Endodermal cell (in vitro differentiated cells): ENCODE measurements around the gene ST8SIA2. TPM values are rescaled to one million over a fixed set of nuclear protein-coding genes. Genes with fewer than 3 reads are reported as not detected.

Source experiments
- DNase-seq: peaks from one replicate; pipeline ENCODE4 v3.0.0-alpha.2; 2017
- H3K27ac ChIP-seq: 2 replicates; pipeline ENCODE4 v1.5.1; 2013; ENCODE audit warnings: mild to moderate bottlenecking, low read depth, low read length, moderate library complexity
- H3K27me3 ChIP-seq: 2 replicates; pipeline ENCODE4 v1.6.1; 2013; ENCODE audit warnings: mild to moderate bottlenecking, low read length, moderate library complexity; ENCODE audit not compliant: insufficient read depth, control insufficient read depth, poor library complexity, severe bottlenecking
- H3K36me3 ChIP-seq: 2 replicates; pipeline ENCODE4 v1.7.0; 2013; ENCODE audit warnings: mild to moderate bottlenecking, low read length, moderate library complexity; ENCODE audit not compliant: control insufficient read depth, insufficient read depth
- H3K4me1 ChIP-seq: one replicate; pipeline ENCODE4 v1.7.0; 2013; ENCODE audit warnings: low read length; ENCODE audit not compliant: control insufficient read depth, insufficient read depth
- H3K4me3 ChIP-seq: 2 replicates; pipeline ENCODE4 v1.5.1; 2013; ENCODE audit warnings: mild to moderate bottlenecking, low read length, moderate library complexity
- H3K9ac ChIP-seq: 2 replicates; pipeline ENCODE4 v1.6.1; 2013; ENCODE audit warnings: mild to moderate bottlenecking, low read length, moderate library complexity; ENCODE audit not compliant: poor library complexity, severe bottlenecking; ENCODE audit errors: extremely low read depth
- H3K9me3 ChIP-seq: 2 replicates; pipeline ENCODE4 v1.6.1; 2013; ENCODE audit warnings: mild to moderate bottlenecking, low read length, moderate library complexity; ENCODE audit not compliant: control insufficient read depth
- H3K27ac Mint-ChIP-seq: 2 replicates; pipeline ENCODE4 v1.8.0; 2020; ENCODE audit warnings: mixed read lengths
- H3K27me3 Mint-ChIP-seq: 2 replicates; pipeline ENCODE4 v1.8.0; 2021; ENCODE audit warnings: mild to moderate bottlenecking, mixed read lengths; ENCODE audit not compliant: insufficient read depth
- H3K36me3 Mint-ChIP-seq: 2 replicates; pipeline ENCODE4 v1.8.0; 2020; ENCODE audit warnings: low read depth, mixed read lengths
- H3K4me1 Mint-ChIP-seq: 2 replicates; pipeline ENCODE4 v1.8.0; 2020; ENCODE audit warnings: mixed read lengths
- H3K4me3 Mint-ChIP-seq: 2 replicates; pipeline ENCODE4 v1.8.0; 2020; ENCODE audit warnings: mild to moderate bottlenecking, moderate library complexity, mixed read lengths
- H3K9me3 Mint-ChIP-seq: 2 replicates; pipeline ENCODE4 v1.8.0; 2020; ENCODE audit warnings: mild to moderate bottlenecking, mixed read lengths
- CTCF ChIP-seq: fragments of 200-600 bp; sonication (generic); conservative IDR thresholded peaks from 2 replicates; pipeline ENCODE4 v1.5.0; 2021; ENCODE audit warnings: antibody characterized with exemption, mild to moderate bottlenecking
- WGBS, 2 experiments: methylation state at CpG; one replicate each; pipeline versions ENCODE4 v1.1.5 to v1.1.7; 2013; ENCODE audit warnings: missing lambda C conversion rate in 2 of 2, mixed read lengths in 1 of 2; ENCODE audit not compliant: insufficient coverage in 1 of 2, insufficient read length in 1 of 2; 5-methylcytosine and 5-hydroxymethylcytosine counted together
- total RNA-seq, 2 donors: library from RNA; stranded (reverse); fragmentation: NEBNext Ultra II Directional in 1 of 2; extraction: Animal tissue kit (Norgen Biotek cat#: 25700) in 1 of 2; gene quantifications; 2 replicates in 1 of 2; 3 replicates in 1 of 2; pipeline ENCODE4 v1.2.1, GENCODE V29; 2021

Gene ST8SIA2
- total RNA-seq, 2 donors from 2014 or later: 8.1 to 8.9 TPM

GRCh38 chr15:92366381-92366780 is 27.3 kb upstream of the ST8SIA2 start:
- Mint-ChIP-seq H3K36me3 (no peaks in the 10 kb centered on the region), H3K27me3 (peaks cover 8% of the 10 kb centered on the region), H3K9me3 (peaks cover 5% of the 10 kb centered on the region), H3K4me3 (no peak overlapping the region), H3K4me1 (peaks cover 24% of the 10 kb centered on the region), H3K27ac (no peak overlapping the region)
- no peaks in the 10 kb centered on the region for H3K36me3 ChIP-seq
- no peaks in the 10 kb centered on the region for H3K27me3 ChIP-seq
- no peak overlapping the region for H3K27ac ChIP-seq
- WGBS, 2 experiments: 92 to 98% methylated on average over 5 of the region's 5 CpGs
- no peak for DNase-seq
- H3K9me3 ChIP-seq: peaks cover 8% of the 10 kb centered on the region
- H3K4me1 ChIP-seq: peaks cover 4% of the 10 kb centered on the region
- no peak overlapping the region for H3K4me3 ChIP-seq
- TF ChIP-seq CTCF: no peak
- no peak overlapping the region for H3K9ac ChIP-seq

GRCh38 chr15:92375057-92375456 is 18.6 kb upstream of the ST8SIA2 start:
- H3K9me3 ChIP-seq: no peaks in the 10 kb centered on the region
- Mint-ChIP-seq H3K4me3 (no peak overlapping the region), H3K36me3 (no peaks in the 10 kb centered on the region), H3K27ac (no peak overlapping the region), H3K4me1 (peaks cover 6% of the 10 kb centered on the region), H3K9me3 (no peaks in the 10 kb centered on the region), H3K27me3 (peaks cover 19% of the 10 kb centered on the region)
- DNase-seq: peak; percentile 14
- no peaks in the 10 kb centered on the region for H3K27me3 ChIP-seq
- H3K9ac ChIP-seq: no peak overlapping the region
- H3K36me3 ChIP-seq: no peaks in the 10 kb centered on the region
- H3K27ac ChIP-seq: no peak overlapping the region
- H3K4me1 ChIP-seq: peaks cover 6% of the 10 kb centered on the region
- H3K4me3 ChIP-seq: no peak overlapping the region
- TF ChIP-seq CTCF: no peak
- WGBS, 2 experiments: 60 to 82% methylated on average over 1 of the region's 1 CpG

GRCh38 chr15:92376109-92376508 is 17.6 kb upstream of the ST8SIA2 start:
- no peak overlapping the region for H3K9ac ChIP-seq
- H3K4me1 ChIP-seq: peaks cover 6% of the 10 kb centered on the region
- Mint-ChIP-seq H3K4me1 (peaks cover 6% of the 10 kb centered on the region), H3K9me3 (no peaks in the 10 kb centered on the region), H3K4me3 (no peak overlapping the region), H3K27ac (no peak overlapping the region), H3K36me3 (no peaks in the 10 kb centered on the region), H3K27me3 (peaks cover 25% of the 10 kb centered on the region)
- no peaks in the 10 kb centered on the region for H3K36me3 ChIP-seq
- H3K27me3 ChIP-seq: no peaks in the 10 kb centered on the region
- WGBS, 2 experiments: 87 to 94% methylated on average over 2 to 3 of the region's 3 CpGs
- no peak for DNase-seq
- no peak for TF ChIP-seq CTCF
- no peak overlapping the region for H3K27ac ChIP-seq
- H3K4me3 ChIP-seq: no peak overlapping the region
- H3K9me3 ChIP-seq: no peaks in the 10 kb centered on the region
